AG04450 (cell line): ENCODE data around the gene LUC7L3. TPM values are rescaled to one million over a fixed set of nuclear protein-coding genes. Genes with fewer than 3 reads are reported as not detected.
A peak's percentile ranks its signal among the peaks of the same experiment; 100 is the strongest.

Experiments
- CTCF ChIA-PET: fragments of 300-600, 350-600 bp; formaldehyde crosslinking; extraction: SDS; loops from one replicate; lab custom pipeline; 2022; ENCODE audit warnings: antibody characterized with exemption, inconsistent platforms; lab: Charles Lee
- POLR2A ChIA-PET: fragments of 350-600 bp; formaldehyde crosslinking; extraction: SDS; loops from one replicate; lab custom pipeline; 2021; ENCODE audit warnings: antibody characterized with exemption, inconsistent platforms; lab: Yijun Ruan, JAX
- DNase-seq: peaks from one replicate; pipeline ENCODE4 v3.0.0-alpha.2; 2011; ENCODE audit warnings: low read depth, low spot score
- H3K27ac ChIP-seq: one replicate; pipeline ENCODE4 v1.5.1; 2012; ENCODE audit warnings: low read depth, low read length, control low read depth
- H3K27me3 ChIP-seq: one replicate; pipeline ENCODE4 v1.6.0; 2012; ENCODE audit warnings: low read length; ENCODE audit not compliant: control insufficient read depth, insufficient read depth
- H3K4me3 ChIP-seq: 2 replicates; pipeline ENCODE4 v1.5.1; 2011; ENCODE audit warnings: mild to moderate bottlenecking, low read depth, low read length, control low read depth
- H3K9me3 ChIP-seq: 2 replicates; pipeline ENCODE4 v1.5.1; 2012; ENCODE audit warnings: low read length; ENCODE audit not compliant: control insufficient read depth, insufficient read depth
- polyA plus RNA-seq: library from polyadenylated mRNA; depleted of rRNA; stranded (reverse); fragments of >200 nt; gene quantifications from 2 replicates; pipeline ENCODE4 v1.2.3, GENCODE V29; 2011
- TF ChIP-seq, protein P1 (sequence below): IDR thresholded peaks from 2 replicates; pipeline ENCODE4 v1.5.1; 2011; ENCODE audit warnings: low read depth, low read length, control low read depth, inconsistent platforms

The LUC7L3 gene
- polyA plus RNA-seq, 1 experiment = 120 TPM

DNA sequence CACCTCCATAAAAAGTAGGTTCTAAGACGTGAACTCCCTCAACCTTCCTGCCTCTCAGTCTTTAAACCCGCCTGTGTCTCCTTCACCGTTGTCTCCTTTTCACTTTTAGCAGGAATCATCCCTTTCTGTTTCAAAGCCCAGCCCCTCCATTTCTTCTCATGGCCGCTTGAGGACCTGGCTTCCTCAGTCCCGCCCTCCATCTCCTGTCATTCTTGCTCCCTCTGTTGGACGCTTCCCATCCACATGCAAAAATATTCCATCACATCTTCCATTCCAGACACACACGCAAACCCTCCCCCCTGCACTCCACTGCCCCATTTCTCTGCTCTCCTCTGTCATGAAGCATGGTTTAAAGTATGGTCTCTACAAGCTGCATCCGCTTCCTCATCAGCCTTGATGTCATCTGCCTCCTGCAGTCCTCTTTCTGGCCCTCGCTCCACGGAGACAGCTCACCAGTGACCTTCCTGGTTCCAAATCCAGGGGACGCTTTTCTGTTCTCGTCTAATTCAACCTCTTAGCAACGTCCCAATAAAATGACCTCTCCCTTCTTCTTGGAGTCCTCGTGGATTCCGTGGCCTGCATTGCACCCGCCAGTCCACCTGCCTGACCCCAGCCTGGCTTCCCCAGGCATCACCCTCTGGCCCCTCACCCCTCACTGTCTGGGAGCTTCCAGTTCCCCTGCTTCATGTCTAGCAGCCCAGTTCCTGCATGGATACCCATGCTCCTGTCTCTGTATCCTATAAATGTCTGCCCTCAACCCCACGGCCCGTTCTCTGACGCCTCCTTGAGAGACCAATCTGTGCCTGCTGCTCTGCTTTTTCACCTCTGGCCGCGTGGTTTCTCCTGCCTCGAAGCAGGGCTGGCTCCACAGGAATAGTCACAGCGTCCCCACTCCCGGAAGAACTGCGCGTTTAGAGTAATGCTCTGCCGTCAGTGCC is 37.9 kb upstream of the LUC7L3 start:
- TF ChIP-seq, protein P1, sequence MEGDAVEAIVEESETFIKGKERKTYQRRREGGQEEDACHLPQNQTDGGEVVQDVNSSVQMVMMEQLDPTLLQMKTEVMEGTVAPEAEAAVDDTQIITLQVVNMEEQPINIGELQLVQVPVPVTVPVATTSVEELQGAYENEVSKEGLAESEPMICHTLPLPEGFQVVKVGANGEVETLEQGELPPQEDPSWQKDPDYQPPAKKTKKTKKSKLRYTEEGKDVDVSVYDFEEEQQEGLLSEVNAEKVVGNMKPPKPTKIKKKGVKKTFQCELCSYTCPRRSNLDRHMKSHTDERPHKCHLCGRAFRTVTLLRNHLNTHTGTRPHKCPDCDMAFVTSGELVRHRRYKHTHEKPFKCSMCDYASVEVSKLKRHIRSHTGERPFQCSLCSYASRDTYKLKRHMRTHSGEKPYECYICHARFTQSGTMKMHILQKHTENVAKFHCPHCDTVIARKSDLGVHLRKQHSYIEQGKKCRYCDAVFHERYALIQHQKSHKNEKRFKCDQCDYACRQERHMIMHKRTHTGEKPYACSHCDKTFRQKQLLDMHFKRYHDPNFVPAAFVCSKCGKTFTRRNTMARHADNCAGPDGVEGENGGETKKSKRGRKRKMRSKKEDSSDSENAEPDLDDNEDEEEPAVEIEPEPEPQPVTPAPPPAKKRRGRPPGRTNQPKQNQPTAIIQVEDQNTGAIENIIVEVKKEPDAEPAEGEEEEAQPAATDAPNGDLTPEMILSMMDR = peak; percentile 81
- CTCF ChIA-PET = interaction anchor here (0.6 to 3.7 kb wide), 12 partner anchors 8 to 135 kb away, joined by 3 to 28 read pairs (median 3); partner anchors contain the start of gene SPATA20
- DNase-seq = peak; percentile 55
- peak overlapping the region; percentile 21 for H3K27ac ChIP-seq
- H3K4me3 ChIP-seq = no peak overlapping the region
- POLR2A ChIA-PET = no interaction called here
- H3K27me3 ChIP-seq = no peaks in the 10 kb centered on the region
- no peaks in the 10 kb centered on the region for H3K9me3 ChIP-seq

GRCh38 chr17:50682441-50682840 is 37.0 kb upstream of the LUC7L3 start:
- TF ChIP-seq, protein P1 = no peak
- CTCF ChIA-PET = interaction anchor here (1.6 to 3.7 kb wide), 2 partner anchors 50 to 132 kb away, joined by 4 to 28 read pairs; no protein-coding TSS in a partner anchor
- Histone ChIP-seq H3K27ac (no peak overlapping the region), H3K27me3 (no peaks in the 10 kb centered on the region), H3K4me3 (no peak overlapping the region), H3K9me3 (no peaks in the 10 kb centered on the region; the same call in 1 of the 2 replicates)
- POLR2A ChIA-PET = no interaction called here
- DNase-seq = no peak

GRCh38 chr17:50682938-50683337 is 36.5 kb upstream of the LUC7L3 start:
- Histone ChIP-seq H3K27ac (no peak overlapping the region), H3K4me3 (no peak overlapping the region), H3K9me3 (no peaks in the 10 kb centered on the region; the same call in 1 of the 2 replicates), H3K27me3 (no peaks in the 10 kb centered on the region)
- TF ChIP-seq, protein P1 = no peak
- ChIA-PET CTCF (interaction anchor here (3.3 to 3.7 kb wide), 2 partner anchors 12 to 133 kb away, joined by 17 to 28 read pairs; no protein-coding TSS in a partner anchor), POLR2A (no interaction called here)
- DNase-seq = no peak

- ChIA-PET CTCF (interaction anchor here (1.4 to 3.7 kb wide), 3 partner anchors 11 to 133 kb away, joined by 4 to 28 read pairs (median 17); no protein-coding TSS in a partner anchor), POLR2A (no interaction called here)
- TF ChIP-seq, protein P1 = no peak
- Histone ChIP-seq H3K27me3 (no peaks in the 10 kb centered on the region), H3K9me3 (no peaks in the 10 kb centered on the region; the same call in 1 of the 2 replicates), H3K27ac (no peak overlapping the region), H3K4me3 (no peak overlapping the region)
- no peak for DNase-seq
Measured at GRCh38 chr17:50683434-50684287, 35.7 kb upstream of the LUC7L3 start.
